ENCODE measurements around the gene KCNJ9. TPM values are rescaled to one million over a fixed set of nuclear protein-coding genes. Genes with fewer than 3 reads are reported as not detected.
A peak's percentile ranks its signal among the peaks of the same experiment; 100 is the strongest.

Gene KCNJ9
- total and polyA plus RNA-seq, 2 of the 13 experiments (the other 11 are each of a cell fraction or from before 2014, with no cell fraction given), result not detected

DNA sequence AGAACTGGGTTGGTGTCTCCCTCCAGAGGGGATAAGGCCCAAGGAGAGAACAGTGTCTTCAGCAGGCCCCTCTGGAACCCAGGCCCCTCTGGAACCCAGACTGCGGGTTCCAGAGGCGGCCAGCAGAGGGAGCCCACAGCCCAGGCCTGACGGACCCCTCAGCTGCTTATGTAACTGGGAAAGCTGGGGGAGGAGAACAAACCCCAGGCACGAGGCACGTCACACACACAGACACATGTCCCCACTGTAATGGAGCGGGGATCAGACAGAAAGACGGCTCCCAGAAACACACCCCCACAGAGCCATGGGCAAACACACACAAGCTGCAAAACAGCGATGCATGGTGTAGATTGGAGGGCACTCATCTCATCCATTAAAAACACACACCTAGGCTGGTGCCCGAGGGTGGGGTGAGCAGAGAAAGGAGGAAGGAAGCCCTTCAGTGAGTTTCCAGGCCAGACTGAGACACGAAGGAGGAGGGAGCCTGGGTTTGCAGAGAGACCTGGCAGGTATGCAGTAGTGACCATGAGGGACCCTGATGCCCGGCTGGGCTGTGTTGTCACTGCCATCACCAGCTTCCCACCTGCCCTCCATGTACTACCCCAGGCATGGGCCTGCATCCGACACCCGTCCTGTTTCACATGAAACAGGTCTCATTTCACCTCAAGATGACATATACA lies 19.8 kb downstream of the KCNJ9 start (continued):
- TF ChIP-seq, protein P1, sequence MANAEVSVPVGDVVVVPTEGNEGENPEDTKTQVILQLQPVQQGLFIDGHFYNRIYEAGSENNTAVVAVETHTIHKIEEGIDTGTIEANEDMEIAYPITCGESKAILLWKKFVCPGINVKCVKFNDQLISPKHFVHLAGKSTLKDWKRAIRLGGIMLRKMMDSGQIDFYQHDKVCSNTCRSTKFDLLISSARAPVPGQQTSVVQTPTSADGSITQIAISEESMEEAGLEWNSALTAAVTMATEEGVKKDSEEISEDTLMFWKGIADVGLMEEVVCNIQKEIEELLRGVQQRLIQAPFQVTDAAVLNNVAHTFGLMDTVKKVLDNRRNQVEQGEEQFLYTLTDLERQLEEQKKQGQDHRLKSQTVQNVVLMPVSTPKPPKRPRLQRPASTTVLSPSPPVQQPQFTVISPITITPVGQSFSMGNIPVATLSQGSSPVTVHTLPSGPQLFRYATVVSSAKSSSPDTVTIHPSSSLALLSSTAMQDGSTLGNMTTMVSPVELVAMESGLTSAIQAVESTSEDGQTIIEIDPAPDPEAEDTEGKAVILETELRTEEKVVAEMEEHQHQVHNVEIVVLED (CRISPR knock-in tag; IDR thresholded peaks at IDR 0.05; ENCODE audit: borderline replicate concordance), result no peak
- peak; percentile 55; the same call in 1 of the 2 replicates for TF ChIP-seq NRL (CRISPR knock-in tag; IDR thresholded peaks at IDR 0.05; ENCODE audit: borderline replicate concordance)
- no peak for TF ChIP-seq SOX13 (IDR thresholded peaks at IDR 0.05)
- TF ChIP-seq SOX13 (CRISPR knock-in tag; conservative IDR thresholded peaks at IDR 0.05 in 1 of 2, IDR thresholded peaks at IDR 0.05 in 1 of 2), result peak in 1 of 2 experiments; percentile 39; a peak in 1 of 4 replicates
- TF ChIP-seq ZNF136 (CRISPR knock-in tag; IDR thresholded peaks at IDR 0.05; ENCODE audit: low read depth), result no peak
- no peak for TF ChIP-seq NKX3-1 (CRISPR knock-in tag; IDR thresholded peaks at IDR 0.05)
- TF ChIP-seq, protein P2, sequence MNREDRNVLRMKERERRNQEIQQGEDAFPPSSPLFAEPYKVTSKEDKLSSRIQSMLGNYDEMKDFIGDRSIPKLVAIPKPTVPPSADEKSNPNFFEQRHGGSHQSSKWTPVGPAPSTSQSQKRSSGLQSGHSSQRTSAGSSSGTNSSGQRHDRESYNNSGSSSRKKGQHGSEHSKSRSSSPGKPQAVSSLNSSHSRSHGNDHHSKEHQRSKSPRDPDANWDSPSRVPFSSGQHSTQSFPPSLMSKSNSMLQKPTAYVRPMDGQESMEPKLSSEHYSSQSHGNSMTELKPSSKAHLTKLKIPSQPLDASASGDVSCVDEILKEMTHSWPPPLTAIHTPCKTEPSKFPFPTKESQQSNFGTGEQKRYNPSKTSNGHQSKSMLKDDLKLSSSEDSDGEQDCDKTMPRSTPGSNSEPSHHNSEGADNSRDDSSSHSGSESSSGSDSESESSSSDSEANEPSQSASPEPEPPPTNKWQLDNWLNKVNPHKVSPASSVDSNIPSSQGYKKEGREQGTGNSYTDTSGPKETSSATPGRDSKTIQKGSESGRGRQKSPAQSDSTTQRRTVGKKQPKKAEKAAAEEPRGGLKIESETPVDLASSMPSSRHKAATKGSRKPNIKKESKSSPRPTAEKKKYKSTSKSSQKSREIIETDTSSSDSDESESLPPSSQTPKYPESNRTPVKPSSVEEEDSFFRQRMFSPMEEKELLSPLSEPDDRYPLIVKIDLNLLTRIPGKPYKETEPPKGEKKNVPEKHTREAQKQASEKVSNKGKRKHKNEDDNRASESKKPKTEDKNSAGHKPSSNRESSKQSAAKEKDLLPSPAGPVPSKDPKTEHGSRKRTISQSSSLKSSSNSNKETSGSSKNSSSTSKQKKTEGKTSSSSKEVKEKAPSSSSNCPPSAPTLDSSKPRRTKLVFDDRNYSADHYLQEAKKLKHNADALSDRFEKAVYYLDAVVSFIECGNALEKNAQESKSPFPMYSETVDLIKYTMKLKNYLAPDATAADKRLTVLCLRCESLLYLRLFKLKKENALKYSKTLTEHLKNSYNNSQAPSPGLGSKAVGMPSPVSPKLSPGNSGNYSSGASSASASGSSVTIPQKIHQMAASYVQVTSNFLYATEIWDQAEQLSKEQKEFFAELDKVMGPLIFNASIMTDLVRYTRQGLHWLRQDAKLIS (CRISPR knock-in tag; IDR thresholded peaks at IDR 0.05), result no peak
- TF ChIP-seq MBNL3 (CRISPR knock-in tag; conservative IDR thresholded peaks at IDR 0.05), result no peak
- TF ChIP-seq, protein P3, sequence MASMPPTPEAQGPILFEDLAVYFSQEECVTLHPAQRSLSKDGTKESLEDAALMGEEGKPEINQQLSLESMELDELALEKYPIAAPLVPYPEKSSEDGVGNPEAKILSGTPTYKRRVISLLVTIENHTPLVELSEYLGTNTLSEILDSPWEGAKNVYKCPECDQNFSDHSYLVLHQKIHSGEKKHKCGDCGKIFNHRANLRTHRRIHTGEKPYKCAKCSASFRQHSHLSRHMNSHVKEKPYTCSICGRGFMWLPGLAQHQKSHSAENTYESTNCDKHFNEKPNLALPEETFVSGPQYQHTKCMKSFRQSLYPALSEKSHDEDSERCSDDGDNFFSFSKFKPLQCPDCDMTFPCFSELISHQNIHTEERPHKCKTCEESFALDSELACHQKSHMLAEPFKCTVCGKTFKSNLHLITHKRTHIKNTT (CRISPR knock-in tag; IDR thresholded peaks at IDR 0.05), result no peak
- no peak for TF ChIP-seq RELA (CRISPR knock-in tag; IDR thresholded peaks at IDR 0.05)
- no peak for TF ChIP-seq ZNF790 (CRISPR knock-in tag; IDR thresholded peaks at IDR 0.05; ENCODE audit: borderline replicate concordance)
- no peak for TF ChIP-seq LCORL (IDR thresholded peaks at IDR 0.05)
- no peak for TF ChIP-seq LCORL (CRISPR knock-in tag; IDR thresholded peaks at IDR 0.05)
- TF ChIP-seq ZNF296 (CRISPR knock-in tag; conservative IDR thresholded peaks at IDR 0.05), result no peak
- TF ChIP-seq, protein P4, sequence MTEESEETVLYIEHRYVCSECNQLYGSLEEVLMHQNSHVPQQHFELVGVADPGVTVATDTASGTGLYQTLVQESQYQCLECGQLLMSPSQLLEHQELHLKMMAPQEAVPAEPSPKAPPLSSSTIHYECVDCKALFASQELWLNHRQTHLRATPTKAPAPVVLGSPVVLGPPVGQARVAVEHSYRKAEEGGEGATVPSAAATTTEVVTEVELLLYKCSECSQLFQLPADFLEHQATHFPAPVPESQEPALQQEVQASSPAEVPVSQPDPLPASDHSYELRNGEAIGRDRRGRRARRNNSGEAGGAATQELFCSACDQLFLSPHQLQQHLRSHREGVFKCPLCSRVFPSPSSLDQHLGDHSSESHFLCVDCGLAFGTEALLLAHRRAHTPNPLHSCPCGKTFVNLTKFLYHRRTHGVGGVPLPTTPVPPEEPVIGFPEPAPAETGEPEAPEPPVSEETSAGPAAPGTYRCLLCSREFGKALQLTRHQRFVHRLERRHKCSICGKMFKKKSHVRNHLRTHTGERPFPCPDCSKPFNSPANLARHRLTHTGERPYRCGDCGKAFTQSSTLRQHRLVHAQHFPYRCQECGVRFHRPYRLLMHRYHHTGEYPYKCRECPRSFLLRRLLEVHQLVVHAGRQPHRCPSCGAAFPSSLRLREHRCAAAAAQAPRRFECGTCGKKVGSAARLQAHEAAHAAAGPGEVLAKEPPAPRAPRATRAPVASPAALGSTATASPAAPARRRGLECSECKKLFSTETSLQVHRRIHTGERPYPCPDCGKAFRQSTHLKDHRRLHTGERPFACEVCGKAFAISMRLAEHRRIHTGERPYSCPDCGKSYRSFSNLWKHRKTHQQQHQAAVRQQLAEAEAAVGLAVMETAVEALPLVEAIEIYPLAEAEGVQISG (CRISPR knock-in tag; IDR thresholded peaks at IDR 0.05), result peak; percentile 45
- no peak for TF ChIP-seq ZNF564 (CRISPR knock-in tag; IDR thresholded peaks at IDR 0.05)
- no peak for TF ChIP-seq HDAC2 (CRISPR knock-in tag; IDR thresholded peaks at IDR 0.05)
- TF ChIP-seq, protein P5, sequence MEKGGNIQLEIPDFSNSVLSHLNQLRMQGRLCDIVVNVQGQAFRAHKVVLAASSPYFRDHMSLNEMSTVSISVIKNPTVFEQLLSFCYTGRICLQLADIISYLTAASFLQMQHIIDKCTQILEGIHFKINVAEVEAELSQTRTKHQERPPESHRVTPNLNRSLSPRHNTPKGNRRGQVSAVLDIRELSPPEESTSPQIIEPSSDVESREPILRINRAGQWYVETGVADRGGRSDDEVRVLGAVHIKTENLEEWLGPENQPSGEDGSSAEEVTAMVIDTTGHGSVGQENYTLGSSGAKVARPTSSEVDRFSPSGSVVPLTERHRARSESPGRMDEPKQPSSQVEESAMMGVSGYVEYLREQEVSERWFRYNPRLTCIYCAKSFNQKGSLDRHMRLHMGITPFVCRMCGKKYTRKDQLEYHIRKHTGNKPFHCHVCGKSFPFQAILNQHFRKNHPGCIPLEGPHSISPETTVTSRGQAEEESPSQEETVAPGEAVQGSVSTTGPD (CRISPR knock-in tag; IDR thresholded peaks at IDR 0.05), result no peak
- 0 out of 2 replicates have a peak, but pooled peaks have one; percentile 26 for TF ChIP-seq PITX1 (CRISPR knock-in tag; IDR thresholded peaks at IDR 0.05)
